Esophagus muscularis mucosa (tissue), 4 donors: Measurements from ENCODE around the gene LTBP3. TPM values are rescaled to one million over a fixed set of nuclear protein-coding genes. Genes with fewer than 3 reads are reported as not detected.
A peak's percentile ranks its signal among the peaks of the same experiment; 100 is the strongest.

Experiments
- DNase-seq: peaks from one replicate; pipeline ENCODE4 v3.0.0-alpha.2; 2017; ENCODE audit errors: extremely low spot score
- H3K27ac ChIP-seq, 4 donors: fragments of 200-600 bp; sonication (generic); replicated peaks in 1 of 4; 1 replicate in 3 of 4; 2 replicates in 1 of 4; pipeline ENCODE4 v1.5.1; 2016 to 2019; ENCODE audit warnings: mild to moderate bottlenecking in 1 of 4
- H3K27me3 ChIP-seq, 4 donors: fragments of 200-600 bp; sonication (generic); one replicate each; pipeline versions ENCODE4 v1.5.1 to v1.6.0; 2016 to 2019
- H3K36me3 ChIP-seq, 4 donors: fragments of 200-600 bp; sonication (generic); one replicate each; pipeline ENCODE4 v1.5.1; 2016 to 2019
- H3K4me1 ChIP-seq, 4 donors: fragments of 200-600 bp; sonication (generic); one replicate each; pipeline ENCODE4 v1.5.1; 2016 to 2019
- H3K4me3 ChIP-seq, 4 donors: fragments of 200-600 bp; sonication (generic); 1 replicate in 2 of 4; 2 replicates in 2 of 4; pipeline ENCODE4 v1.5.1; 2016 to 2019; ENCODE audit warnings: mild to moderate bottlenecking in 4 of 4, moderate library complexity in 1 of 4
- H3K9me3 ChIP-seq, 4 donors: fragments of 200-600 bp; sonication (generic); 1 replicate in 3 of 4; 2 replicates in 1 of 4; pipeline ENCODE4 v1.5.1; 2016 to 2019
- CTCF ChIP-seq, 3 experiments: fragments of 200-600 bp in 2 of 3; fragments of 450-650 bp in 1 of 3; sonication (generic) in 2 of 3; IDR thresholded peaks; one replicate each; pipeline ENCODE4 v1.5.1; 2017 to 2019; ENCODE audit warnings: antibody characterized with exemption in 3 of 3, mild to moderate bottlenecking in 2 of 3, moderate library complexity in 1 of 3
- EP300 ChIP-seq: sonication (generic); formaldehyde crosslinking; IDR thresholded peaks from one replicate; pipeline ENCODE4 v1.6.1; 2017; ENCODE audit warnings: antibody characterized with exemption
- POLR2A ChIP-seq: fragments of 450-650 bp; IDR thresholded peaks from one replicate; pipeline ENCODE4 v1.6.1; 2017; ENCODE audit warnings: antibody characterized with exemption, moderate library complexity, mild to moderate bottlenecking, low read depth
- POLR2AphosphoS5 ChIP-seq, 2 donors: sonication (generic); formaldehyde crosslinking; IDR thresholded peaks; one replicate each; pipeline ENCODE4 v1.6.1; 2017; ENCODE audit warnings: antibody characterized with exemption in 2 of 2
- WGBS: methylation state at CpG from one replicate; pipeline ENCODE4 v1.1.5; 2018; 5-methylcytosine and 5-hydroxymethylcytosine counted together
- intact Hi-C: fragments of 100-400 bp; cut with DNase I; formaldehyde crosslinking; loops from one replicate; pipeline ENCODE4 v1.15.1; 2023
- total RNA-seq, 4 donors: library from RNA; depleted of rRNA; stranded (reverse); fragments of >200 nt; gene quantifications; one replicate each; pipeline versions ENCODE4 v1.1.0 to v1.2.1, GENCODE V29; 2016

LTBP3 gene
- total RNA-seq, 4 donors from 2014 or later = 107 to 208 (median 137) TPM

GRCh38 chr11:65578134-65578533 is 20.0 kb upstream of the LTBP3 start:
- peaks cover 44 to 84% (median 63%) of the 10 kb centered on the region in 4 donors for H3K4me1 ChIP-seq
- peak overlapping the region; percentile 95 to 99 (median 96) for H3K27ac ChIP-seq
- no peaks in the 10 kb centered on the region for H3K27me3 ChIP-seq
- H3K36me3 ChIP-seq = peaks cover 24 to 52% (median 47%) of the 10 kb centered on the region in 4 donors
- intact Hi-C loops = no loop called here
- 76% methylated on average over 7 of the region's 7 CpGs for WGBS
- H3K4me3 ChIP-seq = peak overlapping the region; percentile 78 to 98 (median 88)
- TF ChIP-seq EP300 (no peak), POLR2AphosphoS5 (IDR thresholded peaks at IDR 0.05) (no peak), POLR2A (no peak), CTCF (IDR thresholded peaks at IDR 0.05) (no peak)
- H3K9me3 ChIP-seq = no peaks in the 10 kb centered on the region
- DNase-seq = no peak

GRCh38 chr11:65577756-65578109 is 19.6 kb upstream of the LTBP3 start:
- DNase-seq = no peak
- H3K9me3 ChIP-seq = no peaks in the 10 kb centered on the region
- no peak for TF ChIP-seq POLR2A
- TF ChIP-seq EP300 = no peak
- TF ChIP-seq CTCF (IDR thresholded peaks at IDR 0.05) = no peak
- no peak for TF ChIP-seq POLR2AphosphoS5 (IDR thresholded peaks at IDR 0.05)
- H3K27me3 ChIP-seq = no peaks in the 10 kb centered on the region
- peak overlapping the region; percentile 78 to 98 (median 88) for H3K4me3 ChIP-seq
- 29% methylated on average over 2 of the region's 8 CpGs for WGBS
- intact Hi-C loops = no loop called here
- peaks cover 46 to 88% (median 65%) of the 10 kb centered on the region in 4 donors for H3K4me1 ChIP-seq
- H3K27ac ChIP-seq = peak overlapping the region; percentile 95 to 99 (median 96)
- H3K36me3 ChIP-seq = peaks cover 24 to 48% (median 46%) of the 10 kb centered on the region in 4 donors

GRCh38 chr11:65576867-65577755 is 19.0 kb upstream of the LTBP3 start:
- Histone ChIP-seq H3K36me3 (peaks cover 24 to 42% (median 42%) of the 10 kb centered on the region in 4 donors), H3K27ac (peak overlapping the region; percentile 95 to 99 (median 96)), H3K4me1 (peaks cover 47 to 88% (median 67%) of the 10 kb centered on the region in 4 donors), H3K27me3 (no peaks in the 10 kb centered on the region), H3K4me3 (peak overlapping the region; percentile 78 to 98 (median 88)), H3K9me3 (no peaks in the 10 kb centered on the region)
- 16% methylated on average over 10 of the region's 18 CpGs for WGBS
- intact Hi-C loops = no loop called here
- TF ChIP-seq EP300 = no peak
- peak in 1 of 2 donors; percentile 70 for TF ChIP-seq POLR2AphosphoS5 (IDR thresholded peaks at IDR 0.05)
- peak; percentile 50 for TF ChIP-seq POLR2A
- no peak for TF ChIP-seq CTCF (IDR thresholded peaks at IDR 0.05)
- DNase-seq = no peak

- Histone ChIP-seq H3K36me3 (peaks cover 18 to 34% (median 34%) of the 10 kb centered on the region in 4 donors), H3K4me3 (peak overlapping the region; percentile 78 to 98 (median 88)), H3K27me3 (no peaks in the 10 kb centered on the region), H3K4me1 (peaks cover 54 to 91% (median 74%) of the 10 kb centered on the region in 4 donors), H3K9me3 (no peaks in the 10 kb centered on the region), H3K27ac (peak overlapping the region; percentile 95 to 99 (median 96))
- 5% methylated on average over 6 of the region's 26 CpGs for WGBS
- no peak for DNase-seq
- intact Hi-C loops = no loop called here
- TF ChIP-seq CTCF (IDR thresholded peaks at IDR 0.05) = no peak
- no peak for TF ChIP-seq POLR2AphosphoS5 (IDR thresholded peaks at IDR 0.05)
- no peak for TF ChIP-seq POLR2A
- TF ChIP-seq EP300 = no peak
These were observed 18.2 kb upstream of the LTBP3 start for GRCh38 chr11:65576232-65576866.
